ENCODE data around the gene SLC25A17. TPM values are rescaled to one million over a fixed set of nuclear protein-coding genes. Genes with fewer than 3 reads are reported as not detected.

Gene SLC25A17
- total and polyA plus RNA-seq, 9 donors: 23.4 to 61.4 (median 34.2) TPM

DNA sequence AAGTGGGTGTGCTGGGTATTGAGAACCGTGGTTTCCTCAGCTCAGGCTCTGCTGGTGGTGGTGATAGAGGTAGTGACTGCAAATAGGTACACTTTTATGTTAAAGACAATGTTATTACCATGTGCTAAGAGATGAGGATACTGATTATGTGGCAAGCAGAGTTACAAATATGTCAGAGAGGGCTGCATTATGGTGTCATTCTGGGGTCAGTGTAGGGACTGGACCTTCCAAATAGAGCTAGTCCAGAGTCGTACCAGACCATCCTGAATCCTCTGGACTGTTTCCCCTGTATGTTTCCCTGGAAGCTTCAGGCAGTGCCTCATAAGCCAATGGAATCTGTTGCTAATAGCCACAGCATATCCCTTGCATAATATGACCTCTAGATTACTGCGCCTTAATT lies 42.9 kb upstream of the SLC25A17 start, which contains the start of gene DNAJB7:
Gene DNAJB7, minus strand, starts transcription at position 101 of the 400 bp plus-strand sequence. CDS start 119 bp downstream, outside the sequence.
- Histone ChIP-seq H3K27ac (no peak within 1 kb of the TSS), H3K4me1 (ENCODE audit: insufficient read depth) (peaks cover 3% of the 10 kb centered on the region), H3K36me3 (no peaks in the 10 kb centered on the region), H3K4me3 (no peak within 1 kb of the TSS), H3K27me3 (no peaks in the 10 kb centered on the region), H3K9me3 (no peaks in the 10 kb centered on the region)
- no peak for TF ChIP-seq EP300 (IDR thresholded peaks at IDR 0.05)
- TF ChIP-seq CTCF (IDR thresholded peaks at IDR 0.05): no peak
- no peak for TF ChIP-seq POLR2A (IDR thresholded peaks at IDR 0.05)
- intact Hi-C loops (cut with DNase I): no loop called here
- WGBS, 3 donors: 88 to 93% (median 90%) methylated on average over 3 of the region's 3 CpGs
- no peak for DNase-seq

DNA sequence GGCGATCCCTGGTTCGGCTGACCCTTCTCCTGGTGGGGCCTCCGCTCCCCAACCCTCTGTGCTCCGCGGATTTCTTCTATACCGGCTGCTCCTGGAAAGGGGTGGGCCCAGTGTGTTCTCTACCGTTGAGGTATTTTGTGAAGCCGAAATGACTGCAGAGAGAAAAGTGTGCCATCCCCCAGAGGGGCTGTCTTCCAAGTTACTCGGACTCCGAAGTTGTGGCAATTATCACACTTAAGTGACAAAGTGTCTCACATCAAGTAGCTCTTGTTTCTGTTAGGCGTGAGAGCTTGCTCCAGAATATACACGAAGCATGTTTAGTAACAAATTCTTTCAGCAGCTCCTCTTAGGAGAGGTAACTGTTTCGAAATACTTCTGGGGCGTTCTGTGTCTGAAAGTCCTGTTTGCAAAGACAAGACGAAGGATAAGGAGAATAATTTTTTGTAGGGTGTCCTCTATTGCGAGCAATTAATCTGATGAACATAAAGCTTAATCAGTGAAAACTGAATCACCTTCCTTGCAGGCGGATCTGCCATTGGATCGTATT lies 38.2 kb upstream of the SLC25A17 start:
- no peak for TF ChIP-seq EP300 (IDR thresholded peaks at IDR 0.05)
- no peak for TF ChIP-seq CTCF (IDR thresholded peaks at IDR 0.05)
- no peak for TF ChIP-seq POLR2A (IDR thresholded peaks at IDR 0.05)
- Histone ChIP-seq H3K4me1 (ENCODE audit: insufficient read depth) (peaks cover 3% of the 10 kb centered on the region), H3K27me3 (no peaks in the 10 kb centered on the region), H3K4me3 (peak overlapping the region; percentile 99), H3K36me3 (no peaks in the 10 kb centered on the region), H3K27ac (peak overlapping the region; percentile 98), H3K9me3 (no peaks in the 10 kb centered on the region)
- 1 to 2% (median 2%) methylated on average over 18 of the region's 18 CpGs for WGBS, 3 donors
- intact Hi-C loops (cut with DNase I): no loop called here
- DNase-seq: no peak

GRCh38 chr22:40856513-40857308 lies 37.6 kb upstream of the SLC25A17 start, which contains the start of the genes ST13 and XPNPEP3:
ST13 (minus strand) TSS chr22:40856639; CDS start chr22:40856540, 99 bp downstream.
XPNPEP3 (plus strand) TSS chr22:40857148; CDS start chr22:40857182, 34 bp downstream.
- Histone ChIP-seq H3K27ac (peak within 1 kb of the TSS; percentile 98), H3K4me1 (ENCODE audit: insufficient read depth) (peaks cover 4% of the 10 kb centered on the region), H3K9me3 (no peaks in the 10 kb centered on the region), H3K27me3 (no peaks in the 10 kb centered on the region), H3K4me3 (peak within 1 kb of the TSS; percentile 99), H3K36me3 (no peaks in the 10 kb centered on the region)
- 0 to 1% (median 1%) methylated on average over 62 to 63 of the region's 63 CpGs for WGBS, 3 donors
- intact Hi-C loops (cut with DNase I): no loop called here
- peak; percentile 75 for TF ChIP-seq POLR2A (IDR thresholded peaks at IDR 0.05)
- peak in 2 of 3 donors; percentile 25 to 38 for TF ChIP-seq CTCF (IDR thresholded peaks at IDR 0.05)
- TF ChIP-seq EP300 (IDR thresholded peaks at IDR 0.05): no peak
- DNase-seq: peak; percentile 98 to 99 (median 98)

DNA sequence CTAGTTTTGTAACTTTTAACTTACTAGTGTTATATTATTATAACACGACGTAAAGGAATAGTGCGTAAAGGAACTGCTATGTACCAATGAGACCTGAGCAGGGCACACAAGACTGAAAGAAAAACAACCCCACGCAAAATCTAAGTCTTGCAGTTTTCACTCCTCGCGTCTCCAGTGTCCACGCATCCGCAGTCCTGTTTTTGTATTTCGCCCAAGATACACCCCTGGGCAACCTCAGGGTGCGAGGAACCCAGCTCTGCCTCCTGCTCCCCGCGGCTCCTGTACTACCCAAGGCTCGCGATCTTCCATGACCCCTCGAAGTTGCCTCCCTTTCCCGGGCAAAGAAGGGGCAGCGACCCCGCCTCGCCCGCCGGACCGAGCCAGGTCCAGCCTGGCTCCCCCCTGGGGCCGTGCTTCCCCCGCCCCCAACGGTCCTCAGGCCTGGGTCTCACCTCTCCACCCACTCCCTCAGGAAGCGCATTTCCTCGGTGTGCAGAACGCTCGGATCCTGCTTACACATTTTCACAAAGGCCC lies 36.9 kb upstream of the SLC25A17 start:
- no peaks in the 10 kb centered on the region for H3K9me3 ChIP-seq
- no peak for DNase-seq
- peak overlapping the region; percentile 99 for H3K4me3 ChIP-seq
- no peaks in the 10 kb centered on the region for H3K27me3 ChIP-seq
- H3K36me3 ChIP-seq: no peaks in the 10 kb centered on the region
- TF ChIP-seq EP300 (IDR thresholded peaks at IDR 0.05) (no peak), CTCF (IDR thresholded peaks at IDR 0.05) (no peak)
- peaks cover 4% of the 10 kb centered on the region for H3K4me1 ChIP-seq (ENCODE audit: insufficient read depth)
- H3K27ac ChIP-seq: peak overlapping the region; percentile 98
- intact Hi-C loops (cut with DNase I): no loop called here
- WGBS, 3 donors: 0 to 1% (median 1%) methylated on average over 29 of the region's 29 CpGs
